OCI-M2 (cell line): Measurements from ENCODE around the gene TFCP2L1.
"Not testable (repeated sequence)": the region's sequence is repeated elsewhere in the genome, so short reads cannot be mapped to it uniquely, and the experiment has no call there.

Source experiments
- DNase-seq: peaks from one replicate; lab custom pipeline; 2025; ENCODE audit not compliant: unreplicated experiment; lab: John Stamatoyannopoulos, UW

The TFCP2L1 gene

GRCh38 chr2:121272596-121272995 lies 12.4 kb downstream of the TFCP2L1 start:
- DNase-seq, result no peak

GRCh38 chr2:121269436-121269835 lies 15.6 kb downstream of the TFCP2L1 start:
- not testable (repeated sequence) for DNase-seq

GRCh38 chr2:121266543-121267106 lies 18.4 kb downstream of the TFCP2L1 start:
- no peak for DNase-seq

GRCh38 chr2:121263996-121264715 lies 20.8 kb downstream of the TFCP2L1 start:
- no peak for DNase-seq

GRCh38 chr2:121260370-121261154 lies 24.4 kb downstream of the TFCP2L1 start:
- DNase-seq, result no peak

- DNase-seq, result no peak
Observed at GRCh38 chr2:121258051-121258450, 27.0 kb downstream of the TFCP2L1 start.

- no peak for DNase-seq
Observed at GRCh38 chr2:121257480-121257840, 27.5 kb downstream of the TFCP2L1 start.

GRCh38 chr2:121256720-121257479 lies 28.1 kb downstream of the TFCP2L1 start:
- no peak for DNase-seq

GRCh38 chr2:121255358-121255757 lies 29.6 kb downstream of the TFCP2L1 start:
- no peak for DNase-seq

GRCh38 chr2:121254748-121255147 lies 30.3 kb downstream of the TFCP2L1 start:
- no peak for DNase-seq

- no peak for DNase-seq
Observed at GRCh38 chr2:121253674-121254240, 31.2 kb downstream of the TFCP2L1 start.

- DNase-seq, result no peak
Observed at GRCh38 chr2:121253021-121253673, 31.9 kb downstream of the TFCP2L1 start.

- no peak for DNase-seq
Observed at GRCh38 chr2:121251497-121251896, 33.5 kb downstream of the TFCP2L1 start.

- no peak for DNase-seq
Observed at GRCh38 chr2:121248766-121249343, 36.1 kb downstream of the TFCP2L1 start.

GRCh38 chr2:121247971-121248370 lies 37.0 kb downstream of the TFCP2L1 start:
- no peak for DNase-seq

GRCh38 chr2:121247534-121247933 lies 37.5 kb downstream of the TFCP2L1 start:
- no peak for DNase-seq

- DNase-seq, result no peak
Observed at GRCh38 chr2:121246704-121247255, 38.2 kb downstream of the TFCP2L1 start.

GRCh38 chr2:121245913-121246312 lies 39.1 kb downstream of the TFCP2L1 start:
- DNase-seq, result no peak

GRCh38 chr2:121245120-121245820 lies 39.7 kb downstream of the TFCP2L1 start:
- DNase-seq, result no peak
